SK-N-SH treated with all-trans-retinoic acid at 6 μM for 48 hours (cell line): ENCODE results near the gene AQP5.

Experiments
- ATAC-seq: fragments of 200-7000 bp; cut with Tn5 transposase; 3 replicates; pipeline ENCODE4 v1.9.1; 2020; ENCODE audit warnings: mild to moderate bottlenecking, moderate library complexity
- ARNTL ChIP-seq: fragments of 450-650 bp; formaldehyde crosslinking; IDR thresholded peaks from 2 replicates; pipeline ENCODE4 v1.5.0; 2020; ENCODE audit warnings: low read depth, mild to moderate bottlenecking, moderate library complexity, borderline replicate concordance
- BACH2 ChIP-seq: fragments of 250-450 bp; sonication (Bioruptor Pico); IDR thresholded peaks from 2 replicates; pipeline ENCODE4 v1.9.0; 2021; ENCODE audit warnings: mild to moderate bottlenecking, borderline replicate concordance
- CREB5 ChIP-seq: fragments of 250-450 bp; sonication (Bioruptor Pico); IDR thresholded peaks from 2 replicates; pipeline ENCODE4 v1.5.1; 2020; ENCODE audit warnings: low read depth, mild to moderate bottlenecking, moderate library complexity
- CSRNP3 ChIP-seq: fragments of 250-450 bp; sonication (Bioruptor Pico); IDR thresholded peaks from 2 replicates; pipeline ENCODE4 v1.5.1; 2021; ENCODE audit warnings: mild to moderate bottlenecking, moderate library complexity
- ESRRG ChIP-seq: fragments of 250-450 bp; sonication (Bioruptor Pico); IDR thresholded peaks from 2 replicates; pipeline ENCODE4 v1.6.1; 2021; ENCODE audit warnings: mild to moderate bottlenecking
- GLIS3 ChIP-seq: fragments of 250-450 bp; sonication (Bioruptor Pico); IDR thresholded peaks from 2 replicates; pipeline ENCODE4 v1.5.0; 2020; ENCODE audit warnings: mild to moderate bottlenecking, moderate library complexity
- ISL1 ChIP-seq: fragments of 250-450 bp; sonication (Bioruptor Pico); IDR thresholded peaks from 2 replicates; pipeline ENCODE4 v2.1.2; 2022; ENCODE audit warnings: mild to moderate bottlenecking, moderate library complexity
- OSR1 ChIP-seq: fragments of 250-450 bp; sonication (Bioruptor Pico); IDR thresholded peaks from 2 replicates; pipeline ENCODE4 v1.8.0; 2022; ENCODE audit warnings: moderate library complexity, mild to moderate bottlenecking, inconsistent platforms
- PATZ1 ChIP-seq: fragments of 250-450 bp; sonication (Bioruptor Pico); IDR thresholded peaks from 2 replicates; pipeline ENCODE4 v1.8.0; 2020; ENCODE audit warnings: mild to moderate bottlenecking, moderate library complexity, borderline replicate concordance
- POU6F1 ChIP-seq: fragments of 250-450 bp; sonication (Bioruptor Pico); IDR thresholded peaks from 2 replicates; pipeline ENCODE4 v1.8.0; 2021; ENCODE audit warnings: low read depth, mild to moderate bottlenecking, moderate library complexity, borderline replicate concordance
- PPARA ChIP-seq: fragments of 250-450 bp; sonication (Bioruptor Pico); IDR thresholded peaks from 2 replicates; pipeline ENCODE4 v1.5.0; 2020; ENCODE audit warnings: mild to moderate bottlenecking, borderline replicate concordance
- RARB ChIP-seq: fragments of 250-450 bp; sonication (Bioruptor Pico); IDR thresholded peaks from 2 replicates; pipeline ENCODE4 v1.8.0; 2021; ENCODE audit warnings: mild to moderate bottlenecking, moderate library complexity
- SNAI2 ChIP-seq: fragments of 250-450 bp; sonication (Bioruptor Pico); IDR thresholded peaks from 2 replicates; pipeline ENCODE4 v1.5.0; 2020; ENCODE audit warnings: mild to moderate bottlenecking, moderate library complexity
- TCF4 ChIP-seq: fragments of 250-450 bp; sonication (Bioruptor Pico); IDR thresholded peaks from 2 replicates; pipeline ENCODE4 v1.8.0; 2021; ENCODE audit warnings: mild to moderate bottlenecking, moderate library complexity, borderline replicate concordance
- TOX ChIP-seq: fragments of 250-450 bp; sonication (Bioruptor Pico); IDR thresholded peaks from 2 replicates; pipeline ENCODE4 v1.8.0; 2021; ENCODE audit warnings: mild to moderate bottlenecking, moderate library complexity, borderline replicate concordance
- ZC3H10 ChIP-seq: fragments of 250-450 bp; sonication (Bioruptor Pico); IDR thresholded peaks from 2 replicates; pipeline ENCODE4 v1.5.1; 2021; ENCODE audit warnings: mild to moderate bottlenecking, moderate library complexity
- ZFP3 ChIP-seq: fragments of 250-450 bp; sonication (Bioruptor Pico); IDR thresholded peaks from 2 replicates; pipeline ENCODE4 v1.5.0; 2020; ENCODE audit warnings: mild to moderate bottlenecking, moderate library complexity
- ZFP30 ChIP-seq: fragments of 450-650 bp; formaldehyde crosslinking; IDR thresholded peaks from 2 replicates; pipeline ENCODE4 v1.5.0; 2022; ENCODE audit warnings: mild to moderate bottlenecking, moderate library complexity
- ZNF565 ChIP-seq: fragments of 450-650 bp; formaldehyde crosslinking; conservative IDR thresholded peaks from 2 replicates; pipeline ENCODE4 v1.5.0; 2020; ENCODE audit warnings: low read depth, mild to moderate bottlenecking, moderate library complexity
- ZNF70 ChIP-seq: fragments of 450-650 bp; formaldehyde crosslinking; IDR thresholded peaks from 2 replicates; pipeline ENCODE4 v1.5.0; 2020; ENCODE audit warnings: mild to moderate bottlenecking, moderate library complexity
- ZNF8 ChIP-seq: fragments of 450-650 bp; formaldehyde crosslinking; IDR thresholded peaks from 2 replicates; pipeline ENCODE4 v1.5.0; 2020; ENCODE audit warnings: mild to moderate bottlenecking, moderate library complexity

Gene AQP5

GRCh38 chr12:49954863-49955830 is 6.5 kb upstream of the AQP5 start:
- no peak for ATAC-seq
- TF ChIP-seq CREB5 (CRISPR knock-in tag): no peak
- no peak for TF ChIP-seq TCF4 (CRISPR knock-in tag)

GRCh38 chr12:49955899-49956662 is 5.6 kb upstream of the AQP5 start:
- TF ChIP-seq ZC3H10 (CRISPR knock-in tag): no peak
- TF ChIP-seq PPARA: no peak
- no peak for TF ChIP-seq TCF4 (CRISPR knock-in tag)
- TF ChIP-seq PATZ1 (CRISPR knock-in tag): no peak
- no peak for TF ChIP-seq CSRNP3 (CRISPR knock-in tag)
- no peak for TF ChIP-seq ZNF70 (CRISPR knock-in tag)
- no peak for TF ChIP-seq SNAI2
- TF ChIP-seq ZFP3 (CRISPR knock-in tag): no peak
- no peak for TF ChIP-seq ESRRG (CRISPR knock-in tag)
- no peak for TF ChIP-seq POU6F1 (CRISPR knock-in tag)
- no peak for TF ChIP-seq ZNF565 (CRISPR knock-in tag)
- TF ChIP-seq RARB (CRISPR knock-in tag): no peak

GRCh38 chr12:49956663-49957569 is 4.8 kb upstream of the AQP5 start:
- no peak for ATAC-seq
- no peak for TF ChIP-seq OSR1 (CRISPR knock-in tag)
- TF ChIP-seq CSRNP3 (CRISPR knock-in tag): no peak
- no peak for TF ChIP-seq GLIS3 (CRISPR knock-in tag)
- TF ChIP-seq ARNTL (CRISPR knock-in tag): no peak
- TF ChIP-seq ZC3H10 (CRISPR knock-in tag): no peak
- TF ChIP-seq ZNF8 (CRISPR knock-in tag): no peak
- TF ChIP-seq POU6F1 (CRISPR knock-in tag): no peak
- TF ChIP-seq BACH2: no peak
- no peak for TF ChIP-seq TOX (CRISPR knock-in tag)
- no peak for TF ChIP-seq PATZ1 (CRISPR knock-in tag)
- TF ChIP-seq ESRRG (CRISPR knock-in tag): no peak
- TF ChIP-seq ZFP3 (CRISPR knock-in tag): no peak
- TF ChIP-seq ISL1 (CRISPR knock-in tag): no peak
- no peak for TF ChIP-seq RARB (CRISPR knock-in tag)
- no peak for TF ChIP-seq TCF4 (CRISPR knock-in tag)
- TF ChIP-seq ZFP30 (CRISPR knock-in tag): no peak
- no peak for TF ChIP-seq ZNF70 (CRISPR knock-in tag)
- no peak for TF ChIP-seq SNAI2

More at GRCh38 chr12:49955899-49956662, 5.6 kb upstream of the AQP5 start:
- ATAC-seq: no peak
